Suprapubic skin (tissue), 4 donors: ENCODE measurements around the gene ZBED1.

Experiments
- CTCF ChIP-seq, 2 donors: fragments of 200-600 bp in 1 of 2; fragments of 450-650 bp in 1 of 2; sonication (generic) in 1 of 2; IDR thresholded peaks; one replicate each; pipeline ENCODE4 v1.5.1; 2016 to 2019; ENCODE audit warnings: antibody characterized with exemption in 2 of 2, mild to moderate bottlenecking in 1 of 2, moderate library complexity in 1 of 2
- EP300 ChIP-seq: sonication (generic); formaldehyde crosslinking; IDR thresholded peaks from one replicate; pipeline ENCODE4 v1.6.1; 2017; ENCODE audit warnings: antibody characterized with exemption
- POLR2A ChIP-seq, 2 donors: fragments of 450-650 bp; IDR thresholded peaks; one replicate each; pipeline ENCODE4 v1.6.1; 2017; ENCODE audit warnings: antibody characterized with exemption in 2 of 2, mild to moderate bottlenecking in 2 of 2, moderate library complexity in 2 of 2
- POLR2AphosphoS5 ChIP-seq, 3 donors: sonication (generic); formaldehyde crosslinking; IDR thresholded peaks; one replicate each; pipeline ENCODE4 v1.6.1; 2017; ENCODE audit warnings: antibody characterized with exemption in 3 of 3

GRCh38 chrX:2469196-2469685 is 31.5 kb downstream of the ZBED1 start:
- no peak for TF ChIP-seq POLR2A (IDR thresholded peaks at IDR 0.05)
- no peak for TF ChIP-seq CTCF (IDR thresholded peaks at IDR 0.05)
- TF ChIP-seq POLR2AphosphoS5 (IDR thresholded peaks at IDR 0.05): no peak
- TF ChIP-seq EP300: no peak
